Daoy (cell line): Measurements from ENCODE around the gene GIPC3. TPM values are rescaled to one million over a fixed set of nuclear protein-coding genes. Genes with fewer than 3 reads are reported as not detected.

Experiments used
- DNase-seq: peaks from one replicate; pipeline ENCODE4 v3.0.0-alpha.2; 2015; ENCODE audit warnings: low read depth
- total RNA-seq: library from RNA; depleted of rRNA; stranded (reverse); fragments of >200 nt; shearing (Covaris generic); gene quantifications from 2 replicates; pipeline ENCODE4 v1.2.3, GENCODE V29; 2014; rRNA removed

The GIPC3 gene
- total RNA-seq, 1 experiment from 2014 or later: not detected

DNA sequence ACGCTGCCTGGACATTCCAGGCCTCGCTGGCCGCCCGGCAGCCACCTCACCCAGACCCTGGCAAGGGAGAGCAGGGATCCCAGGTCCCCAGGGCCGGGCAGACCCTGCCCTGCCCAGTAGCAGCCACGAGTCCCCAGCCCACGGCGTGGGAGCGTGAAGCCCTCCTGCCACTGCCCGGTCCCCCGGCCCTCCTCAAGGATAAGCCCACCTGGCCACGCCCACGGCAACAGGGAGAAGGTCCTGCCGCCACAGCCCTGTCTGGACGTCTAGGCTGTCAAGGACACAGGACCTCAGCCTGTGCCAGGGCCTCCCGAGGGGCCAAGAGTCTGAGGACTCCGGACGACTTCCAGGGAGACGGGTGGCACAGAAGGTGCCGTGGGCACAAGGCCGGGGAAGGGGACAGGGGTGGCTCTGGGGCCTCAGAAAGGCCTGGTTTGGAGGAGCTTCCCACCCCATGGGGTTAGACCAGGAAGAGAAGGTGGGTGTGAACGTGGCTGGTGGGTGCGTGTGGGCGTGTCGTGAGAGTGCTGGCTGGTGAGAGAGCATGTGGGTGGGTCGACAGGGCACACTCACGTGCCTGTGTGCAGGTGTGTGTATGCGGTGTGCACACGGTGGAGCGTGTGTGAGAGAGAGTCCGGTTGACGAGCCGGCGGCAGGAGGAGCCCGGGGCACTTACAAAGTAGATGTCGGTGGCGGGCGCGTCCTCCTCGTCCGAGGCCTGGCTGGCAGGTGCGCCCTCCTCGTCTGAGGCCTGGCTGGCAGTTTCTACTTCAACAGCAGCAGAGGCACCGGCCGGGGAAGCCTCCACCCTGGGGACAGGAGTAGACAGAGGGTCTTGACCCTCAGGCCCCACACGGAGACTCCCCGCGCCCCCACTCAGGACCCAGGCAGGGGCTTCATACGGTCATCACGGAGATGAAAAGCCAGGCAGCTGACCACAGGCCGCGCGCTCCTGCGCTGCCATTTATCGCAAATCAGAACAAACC is 53.2 kb downstream of the GIPC3 start:
- DNase-seq: no peak

DNA sequence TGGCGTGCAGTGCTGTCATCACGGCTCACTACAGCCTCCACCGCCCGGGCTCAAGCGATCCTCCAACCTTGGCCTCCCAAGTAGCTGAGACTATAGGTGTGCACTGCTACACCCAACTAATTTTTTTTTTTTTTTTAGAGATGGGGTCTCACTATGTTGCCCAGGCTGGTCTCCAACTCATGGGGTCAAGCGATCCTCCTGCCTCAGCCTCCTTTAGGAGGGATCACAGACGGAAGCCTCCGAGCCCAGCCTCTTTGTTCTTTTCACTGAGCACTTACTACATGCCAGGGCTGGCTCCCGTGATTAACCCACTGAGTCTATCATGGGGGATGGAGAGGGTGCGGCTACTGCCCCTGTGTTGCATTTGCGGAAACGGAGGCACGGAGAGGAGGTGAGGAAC is 54.2 kb downstream of the GIPC3 start:
- no peak for DNase-seq

DNA sequence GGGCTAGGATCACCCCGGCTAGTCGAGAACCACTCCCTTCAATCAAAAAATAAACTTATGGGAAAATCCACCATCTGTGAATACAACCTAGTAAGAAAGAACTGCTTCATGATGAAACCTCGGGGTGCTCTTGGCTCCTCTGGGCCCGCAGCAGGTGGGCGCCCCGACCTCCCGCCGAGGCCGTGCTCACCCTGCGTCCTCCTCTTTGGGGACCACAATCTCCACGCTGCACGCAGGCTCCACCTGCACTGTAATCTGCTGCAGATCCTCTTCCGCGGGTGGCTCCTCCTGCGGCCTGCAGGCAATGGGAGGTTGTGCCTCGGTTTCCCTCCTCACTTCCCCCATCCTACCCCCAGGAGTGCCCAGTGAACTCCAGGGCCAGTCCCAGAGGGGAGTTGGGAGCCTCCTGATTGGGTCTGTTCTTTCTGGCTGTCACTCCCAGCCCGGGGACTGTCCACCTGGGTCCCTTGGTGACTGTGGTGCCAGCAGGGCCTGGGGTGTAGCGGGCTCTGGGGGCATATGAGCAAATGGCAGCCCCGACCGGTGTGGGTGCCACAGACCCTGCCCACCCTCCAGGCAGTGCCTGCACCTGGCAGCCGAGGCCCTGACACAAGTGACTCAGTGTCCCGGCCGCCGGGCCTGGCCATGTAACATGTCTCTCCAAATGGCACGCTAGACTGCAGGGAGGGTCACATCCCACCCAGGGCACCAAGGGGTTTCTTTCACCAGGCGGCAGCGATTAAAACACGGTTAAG is 56.4 kb downstream of the GIPC3 start:
- no peak for DNase-seq

DNA sequence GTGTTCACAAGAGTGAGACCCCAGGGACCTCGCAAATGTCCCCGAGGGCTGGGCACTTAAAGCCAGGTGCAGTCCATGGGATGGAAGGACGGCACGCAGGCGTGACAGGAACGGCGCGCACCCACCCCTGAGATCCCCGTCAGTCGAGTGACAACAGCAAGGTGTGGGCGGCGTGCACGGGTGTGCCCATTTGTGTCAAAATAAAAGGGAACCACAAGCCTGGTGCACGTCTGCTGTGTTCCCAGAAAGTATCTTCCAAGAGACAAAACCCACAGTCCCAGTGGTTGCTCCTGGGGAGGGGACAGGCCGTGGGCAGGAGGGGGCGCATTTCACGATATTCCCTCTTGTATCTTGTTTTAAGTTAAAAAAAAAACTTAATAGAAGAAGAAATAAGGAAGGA is 57.0 kb downstream of the GIPC3 start:
- no peak for DNase-seq

Other genes starting within 250 kb of the GIPC3 start
- gene NFIC, start 218.9 kb upstream of the GIPC3 start, total RNA-seq: 16.0 and 20.2 TPM in 2 replicates
- not detected in 2 replicates for gene SMIM24, start 105.0 kb upstream of the GIPC3 start, total RNA-seq
- not detected in 2 replicates for gene SMIM44, start 102.0 kb upstream of the GIPC3 start, total RNA-seq
- gene DOHH, start 84.8 kb upstream of the GIPC3 start, total RNA-seq: 22.9 and 24.2 TPM in 2 replicates
- gene FZR1, start 79.2 kb upstream of the GIPC3 start, total RNA-seq: 43.7 and 46.9 TPM in 2 replicates
- not detected in 2 replicates for gene TEKTIP1, start 46.3 kb upstream of the GIPC3 start, total RNA-seq
- 50.5 and 93.6 TPM in 2 replicates for gene MFSD12, start 27.9 kb upstream of the GIPC3 start, total RNA-seq
- gene HMG20B, start 12.5 kb upstream of the GIPC3 start, total RNA-seq: 79.9 TPM in 2 replicates
- 0.39 TPM in 1 of 2 replicates, not detected in the other for gene TBXA2R, start 21.4 kb downstream of the GIPC3 start, total RNA-seq
- gene CACTIN, start 41.3 kb downstream of the GIPC3 start, total RNA-seq: 29.9 and 52.6 TPM in 2 replicates
- gene PIP5K1C, start 115.0 kb downstream of the GIPC3 start, total RNA-seq: 5.2 and 8.6 TPM in 2 replicates
- 0.03 TPM in 1 of 2 replicates, not detected in the other for gene TJP3, start 122.9 kb downstream of the GIPC3 start, total RNA-seq
- gene APBA3, start 176.2 kb downstream of the GIPC3 start, total RNA-seq: 30.9 and 32.6 TPM in 2 replicates
- 140 and 153 TPM in 2 replicates for gene MRPL54, start 177.2 kb downstream of the GIPC3 start, total RNA-seq
- not detected in 2 replicates for gene RAX2, start 186.8 kb downstream of the GIPC3 start, total RNA-seq
- gene MATK, start 200.9 kb downstream of the GIPC3 start, total RNA-seq: 0.86 and 4.0 TPM in 2 replicates